HepG2 (cell line): ENCODE results near the gene CYB5A. TPM values are rescaled to one million over a fixed set of nuclear protein-coding genes. Genes with fewer than 3 reads are reported as not detected.

Experiments used
- BCL6 ChIP-seq: IDR thresholded peaks from 2 replicates; pipeline ENCODE4 v1.6.1; 2016; ENCODE audit warnings: missing genetic modification reagents, missing compliant biosample characterization
- CAMTA2 ChIP-seq: sonication (generic); formaldehyde crosslinking; IDR thresholded peaks from 2 replicates; pipeline ENCODE4 v1.4.0; 2020; ENCODE audit warnings: mild to moderate bottlenecking, missing genetic modification reagents, borderline replicate concordance
- GATAD2A ChIP-seq: IDR thresholded peaks from 2 replicates; pipeline ENCODE4 v1.6.1; 2016
- HIVEP1 ChIP-seq: sonication (generic); formaldehyde crosslinking; IDR thresholded peaks from 2 replicates; pipeline ENCODE4 v1.4.0; 2020; ENCODE audit warnings: mild to moderate bottlenecking, missing genetic modification reagents
- HNRNPLL ChIP-seq: fragments of 200-400 bp; formaldehyde crosslinking; IDR thresholded peaks from 2 replicates; pipeline ENCODE4 v1.6.1; 2017; ENCODE audit warnings: mild to moderate bottlenecking, low read depth, low read length; ENCODE audit not compliant: poor library complexity, severe bottlenecking
- KAT8 ChIP-seq: IDR thresholded peaks from 2 replicates; pipeline ENCODE4 v1.6.1; 2016; ENCODE audit warnings: missing genetic modification reagents, missing compliant biosample characterization
- KDM4B ChIP-seq: sonication (generic); formaldehyde crosslinking; IDR thresholded peaks from 2 replicates; pipeline ENCODE4 v1.4.0; 2020; ENCODE audit warnings: missing genetic modification reagents
- MAZ ChIP-seq, 2 experiments: sonication (generic) in 1 of 2; formaldehyde crosslinking in 1 of 2; IDR thresholded peaks; 2 replicates each; pipeline versions ENCODE4 v1.5.0 to v1.6.1; 2012 to 2020; ENCODE audit warnings: low read depth in 2 of 2, mild to moderate bottlenecking in 2 of 2, borderline replicate concordance in 1 of 2, improper control_type of control experiment in 1 of 2, low read length in 1 of 2, missing genetic modification reagents in 1 of 2, moderate library complexity in 1 of 2
- PAF1 ChIP-seq: IDR thresholded peaks from 2 replicates; pipeline ENCODE4 v1.6.1; 2016; ENCODE audit warnings: missing genetic modification reagents, missing compliant biosample characterization
- SIX4 ChIP-seq: sonication (generic); formaldehyde crosslinking; IDR thresholded peaks from 2 replicates; pipeline ENCODE4 v1.4.0; 2020; ENCODE audit warnings: missing genetic modification reagents
- SP4 ChIP-seq: sonication (generic); formaldehyde crosslinking; IDR thresholded peaks from 2 replicates; pipeline ENCODE4 v1.8.1; 2023; ENCODE audit warnings: mild to moderate bottlenecking, missing genetic modification reagents
- TBP ChIP-seq: sonication (generic); formaldehyde crosslinking; IDR thresholded peaks from 2 replicates; pipeline ENCODE4 v1.5.0; 2020; ENCODE audit warnings: missing genetic modification reagents
- U2AF2 ChIP-seq: fragments of 200-400 bp; formaldehyde crosslinking; IDR thresholded peaks from 2 replicates; pipeline ENCODE4 v1.6.1; 2017; ENCODE audit warnings: low read depth, mild to moderate bottlenecking, low read length
- ZBTB44 ChIP-seq: sonication (generic); formaldehyde crosslinking; IDR thresholded peaks from 2 replicates; pipeline ENCODE4 v1.4.0; 2020; ENCODE audit warnings: missing genetic modification reagents
- ZNF24 ChIP-seq: fragments of 450-650 bp; IDR thresholded peaks from 2 replicates; pipeline ENCODE4 v1.6.1; 2017; ENCODE audit warnings: antibody characterized with exemption, mild to moderate bottlenecking
- ZNF276 ChIP-seq: sonication (generic); formaldehyde crosslinking; IDR thresholded peaks from 2 replicates; pipeline ENCODE4 v1.4.0; 2020; ENCODE audit warnings: mild to moderate bottlenecking, low read depth, missing genetic modification reagents
- ZNF574 ChIP-seq: sonication (generic); formaldehyde crosslinking; IDR thresholded peaks from 2 replicates; pipeline ENCODE4 v1.4.0; 2020; ENCODE audit warnings: missing genetic modification reagents
- polyA plus RNA-seq, 8 experiments: library from polyadenylated mRNA; depleted of rRNA in 3 of 8; stranded (reverse) in 7 of 8; unstranded in 1 of 8; fragments of >200 nt; fragmentation: Illumina TruSeq in 4 of 8; extraction: Trizol in 4 of 8; gene quantifications; 2 replicates each; pipeline versions ENCODE4 v1.2.1 to v1.2.3, GENCODE V29; 2011 to 2016; ENCODE audit warnings: low read depth in 4 of 8, missing spikeins in 1 of 8, mixed read lengths in 1 of 8; ENCODE audit not compliant: insufficient read depth in 1 of 8
- total RNA-seq, 5 experiments: library from RNA; depleted of rRNA; stranded (reverse); fragments of >200 nt; fragmentation: Illumina TruSeq; extraction: Trizol; gene quantifications; 2 replicates each; pipeline ENCODE4 v1.2.3, GENCODE V29; 2016; ENCODE audit warnings: low read depth in 1 of 5

CYB5A gene
- total and polyA plus RNA-seq, 2 of the 13 experiments (the other 11 are each of a cell fraction or from before 2014, with no cell fraction given) = 215 to 356 TPM

- no peak for TF ChIP-seq ZBTB44 (CRISPR knock-in tag)
- TF ChIP-seq U2AF2 = no peak
- TF ChIP-seq SP4 (CRISPR knock-in tag) = no peak
- no peak; the same call in 1 of the 2 replicates for TF ChIP-seq CAMTA2
- no peak for TF ChIP-seq KDM4B (CRISPR knock-in tag)
- no peak for TF ChIP-seq ZNF24
- TF ChIP-seq BCL6 (CRISPR knock-in tag) = peak; percentile 5; the same call in 1 of the 2 replicates
- TF ChIP-seq MAZ (IDR thresholded peaks at IDR 0.05; ENCODE audit: borderline replicate concordance, low read depth, low read length) = no peak
- peak; percentile 41; the same call in 1 of the 2 replicates for TF ChIP-seq MAZ (CRISPR knock-in tag; IDR thresholded peaks at IDR 0.05; ENCODE audit: low read depth)
- TF ChIP-seq GATAD2A (CRISPR knock-in tag) = peak; percentile 78
- TF ChIP-seq HNRNPLL = peak; percentile 77
- 0 out of 2 replicates have a peak, but pooled peaks have one; percentile 32 for TF ChIP-seq HIVEP1 (CRISPR knock-in tag)
- no peak for TF ChIP-seq PAF1 (CRISPR knock-in tag)
- TF ChIP-seq SIX4 (CRISPR knock-in tag) = no peak
- TF ChIP-seq TBP (CRISPR knock-in tag) = no peak
- no peak for TF ChIP-seq ZNF574 (CRISPR knock-in tag)
- TF ChIP-seq KAT8 (CRISPR knock-in tag) = 0 out of 2 replicates have a peak, but pooled peaks have one; percentile 40
- 0 out of 2 replicates have a peak, but pooled peaks have one; percentile 31 for TF ChIP-seq ZNF276 (CRISPR knock-in tag)
Observed at GRCh38 chr18:74290794-74291471, 830 bp downstream of the CYB5A start (continued).
